Parathyroid adenoma (tissue), 2 donors: ENCODE measurements around the gene SLC9A9.

Source experiments
- H2AFZ ChIP-seq: fragments of 300-600 bp; sonication (generic); one replicate; pipeline ENCODE4 v1.7.0; 2017; ENCODE audit warnings: antibody characterized with exemption, mild to moderate bottlenecking
- H3K27ac ChIP-seq: fragments of 300-600 bp; sonication (generic); one replicate; pipeline ENCODE4 v1.7.0; 2017
- H3K27me3 ChIP-seq: fragments of 300-600 bp; sonication (generic); one replicate; pipeline ENCODE4 v1.7.0; 2017; ENCODE audit warnings: low read length; ENCODE audit not compliant: control insufficient read depth, insufficient read depth
- H3K36me3 ChIP-seq: fragments of 300-600 bp; sonication (generic); one replicate; pipeline ENCODE4 v1.7.0; 2017; ENCODE audit warnings: low read length; ENCODE audit not compliant: control insufficient read depth, insufficient read depth
- H3K4me1 ChIP-seq: fragments of 300-600 bp; sonication (generic); one replicate; pipeline ENCODE4 v1.7.0; 2017; ENCODE audit warnings: control low read depth
- H3K4me2 ChIP-seq: fragments of 300-600 bp; sonication (generic); one replicate; pipeline ENCODE4 v1.7.0; 2017; ENCODE audit warnings: low read length
- H3K4me3 ChIP-seq: fragments of 300-600 bp; sonication (generic); one replicate; pipeline ENCODE4 v1.7.0; 2017; ENCODE audit warnings: low read depth, low read length
- H3K79me2 ChIP-seq: fragments of 300-600 bp; sonication (generic); one replicate; pipeline ENCODE4 v1.7.0; 2017; ENCODE audit warnings: control low read depth
- H3K9ac ChIP-seq: fragments of 300-600 bp; sonication (generic); one replicate; pipeline ENCODE4 v1.7.0; 2017; ENCODE audit warnings: mild to moderate bottlenecking
- H3K9me3 ChIP-seq: fragments of 300-600 bp; sonication (generic); one replicate; pipeline ENCODE4 v1.7.0; 2017; ENCODE audit warnings: low read length; ENCODE audit not compliant: control insufficient read depth
- TF ChIP-seq, protein P1 (sequence below): fragments of 300-600 bp; sonication (generic); IDR thresholded peaks from one replicate; pipeline ENCODE4 v1.7.0; 2017; ENCODE audit warnings: antibody characterized with exemption, mild to moderate bottlenecking
- donor health status: primary hyperparathyroidism.

SLC9A9 gene

DNA sequence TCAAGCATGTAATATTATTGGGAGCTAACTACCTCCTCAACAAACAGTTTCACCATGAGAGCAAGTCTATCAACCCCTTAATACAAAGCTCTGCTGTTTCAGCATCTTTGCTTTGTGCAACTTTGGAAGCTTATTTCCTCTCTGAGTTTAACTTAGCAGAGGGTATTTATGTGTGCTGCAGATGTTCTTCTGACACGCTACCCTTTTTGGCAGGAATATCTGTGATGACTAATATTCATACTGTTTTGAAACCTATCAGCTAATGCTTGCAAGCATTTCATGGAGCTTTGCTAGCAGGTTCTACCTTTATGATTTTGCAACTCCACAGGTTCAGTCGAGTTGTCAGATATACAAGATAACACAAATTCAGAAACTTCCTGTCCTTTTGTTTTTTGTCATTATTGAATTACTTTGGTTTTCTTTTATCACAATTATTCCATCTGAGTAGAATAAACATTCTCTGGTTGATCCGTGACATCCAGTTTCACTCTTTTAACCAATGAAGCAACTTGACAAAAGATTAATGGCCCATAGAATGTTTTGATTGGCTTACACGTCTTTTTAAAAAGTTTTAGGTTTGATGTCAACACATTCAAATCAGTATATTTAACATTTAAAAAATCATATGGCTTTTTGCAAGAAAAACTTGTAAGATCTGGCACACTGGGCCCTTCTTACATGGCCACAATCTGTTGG, 1.7 kb upstream of the SLC9A9 start:
- Histone ChIP-seq H3K9ac (no peak overlapping the region), H3K4me3 (no peak overlapping the region), H2AFZ (no peak overlapping the region), H3K9me3 (no peaks in the 10 kb centered on the region), H3K4me1 (peaks cover 4% of the 10 kb centered on the region), H3K36me3 (no peaks in the 10 kb centered on the region), H3K4me2 (no peak overlapping the region), H3K27me3 (no peaks in the 10 kb centered on the region), H3K79me2 (no peaks in the 10 kb centered on the region), H3K27ac (no peak overlapping the region)
- TF ChIP-seq, protein P1, sequence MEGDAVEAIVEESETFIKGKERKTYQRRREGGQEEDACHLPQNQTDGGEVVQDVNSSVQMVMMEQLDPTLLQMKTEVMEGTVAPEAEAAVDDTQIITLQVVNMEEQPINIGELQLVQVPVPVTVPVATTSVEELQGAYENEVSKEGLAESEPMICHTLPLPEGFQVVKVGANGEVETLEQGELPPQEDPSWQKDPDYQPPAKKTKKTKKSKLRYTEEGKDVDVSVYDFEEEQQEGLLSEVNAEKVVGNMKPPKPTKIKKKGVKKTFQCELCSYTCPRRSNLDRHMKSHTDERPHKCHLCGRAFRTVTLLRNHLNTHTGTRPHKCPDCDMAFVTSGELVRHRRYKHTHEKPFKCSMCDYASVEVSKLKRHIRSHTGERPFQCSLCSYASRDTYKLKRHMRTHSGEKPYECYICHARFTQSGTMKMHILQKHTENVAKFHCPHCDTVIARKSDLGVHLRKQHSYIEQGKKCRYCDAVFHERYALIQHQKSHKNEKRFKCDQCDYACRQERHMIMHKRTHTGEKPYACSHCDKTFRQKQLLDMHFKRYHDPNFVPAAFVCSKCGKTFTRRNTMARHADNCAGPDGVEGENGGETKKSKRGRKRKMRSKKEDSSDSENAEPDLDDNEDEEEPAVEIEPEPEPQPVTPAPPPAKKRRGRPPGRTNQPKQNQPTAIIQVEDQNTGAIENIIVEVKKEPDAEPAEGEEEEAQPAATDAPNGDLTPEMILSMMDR = no peak

DNA sequence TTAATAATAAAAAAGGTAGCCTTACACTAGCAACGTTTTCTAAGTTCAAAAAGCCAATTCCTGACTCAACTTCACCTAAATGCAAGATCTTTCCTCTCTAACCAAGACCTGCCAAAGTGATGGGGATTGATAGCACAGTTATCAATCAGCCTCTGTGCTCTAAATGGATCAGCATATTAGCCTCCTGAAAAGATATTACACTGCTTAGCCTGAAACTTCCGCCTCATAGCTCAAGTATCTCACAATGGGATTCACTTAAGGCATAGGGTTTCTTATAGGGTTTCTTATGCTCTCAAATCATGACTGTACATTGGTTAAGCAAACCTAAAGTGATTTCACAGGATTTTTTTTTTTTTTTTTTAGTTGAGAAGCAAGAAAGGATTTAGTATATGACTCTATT, 436 bp upstream of the SLC9A9 start:
- no peak overlapping the region for H3K27ac ChIP-seq
- peak overlapping the region; percentile 53 for H2AFZ ChIP-seq
- no peaks in the 10 kb centered on the region for H3K9me3 ChIP-seq
- H3K4me1 ChIP-seq = peaks cover 4% of the 10 kb centered on the region
- TF ChIP-seq, protein P1 = no peak
- H3K9ac ChIP-seq = no peak overlapping the region
- no peaks in the 10 kb centered on the region for H3K79me2 ChIP-seq
- H3K4me3 ChIP-seq = peak overlapping the region; percentile 72
- H3K27me3 ChIP-seq = no peaks in the 10 kb centered on the region
- H3K36me3 ChIP-seq = no peaks in the 10 kb centered on the region
- peak overlapping the region; percentile 80 for H3K4me2 ChIP-seq

DNA sequence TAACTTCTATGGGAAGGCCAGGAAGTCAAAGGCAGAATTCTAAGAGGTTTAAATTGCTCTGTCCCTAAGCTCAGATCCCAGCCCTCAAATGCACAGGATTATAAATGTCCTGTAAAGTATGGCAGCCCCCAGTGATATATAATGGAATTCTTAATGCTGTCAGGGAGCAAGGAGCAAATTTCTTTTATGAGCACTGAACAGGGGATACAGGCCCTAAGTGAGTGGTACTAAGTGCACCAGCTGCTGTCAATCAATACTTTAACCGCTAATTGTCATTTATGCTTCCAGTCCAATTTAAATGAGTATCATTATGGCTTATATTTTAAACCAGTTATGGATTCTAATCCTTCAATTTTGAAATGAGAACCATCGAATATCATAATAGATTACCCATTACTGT, 4.7 kb downstream of the SLC9A9 start:
- Histone ChIP-seq H3K4me2 (no peak overlapping the region), H3K27me3 (no peaks in the 10 kb centered on the region), H3K4me3 (no peak overlapping the region), H3K27ac (no peak overlapping the region), H3K4me1 (peaks cover 2% of the 10 kb centered on the region), H2AFZ (no peak overlapping the region), H3K79me2 (no peaks in the 10 kb centered on the region), H3K36me3 (no peaks in the 10 kb centered on the region), H3K9me3 (no peaks in the 10 kb centered on the region), H3K9ac (no peak overlapping the region)
- TF ChIP-seq, protein P1 = no peak

DNA sequence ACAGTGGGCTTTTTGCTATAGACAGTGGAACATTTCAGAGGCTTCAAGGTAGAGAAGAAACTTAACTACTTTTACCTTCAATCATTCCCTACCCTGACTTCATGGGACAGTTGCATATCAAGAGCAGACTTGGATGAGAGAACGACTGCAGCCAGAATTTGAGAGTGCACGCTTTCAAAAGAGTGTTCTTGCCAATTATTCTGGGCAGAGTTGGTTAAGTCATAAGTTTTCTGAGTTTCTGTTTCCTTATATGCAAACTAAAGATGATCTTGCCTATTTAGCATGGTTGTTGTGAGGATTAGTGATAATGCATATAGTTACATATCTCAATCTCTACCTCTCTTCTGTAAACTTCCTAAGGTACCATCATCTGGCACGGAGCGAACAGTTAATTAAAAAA, 7.6 kb downstream of the SLC9A9 start:
- H3K4me3 ChIP-seq = no peak overlapping the region
- TF ChIP-seq, protein P1 = no peak
- H3K4me1 ChIP-seq = no peaks in the 10 kb centered on the region
- H3K27me3 ChIP-seq = no peaks in the 10 kb centered on the region
- no peaks in the 10 kb centered on the region for H3K36me3 ChIP-seq
- no peak overlapping the region for H2AFZ ChIP-seq
- no peak overlapping the region for H3K4me2 ChIP-seq
- H3K9ac ChIP-seq = no peak overlapping the region
- H3K27ac ChIP-seq = no peak overlapping the region
- H3K9me3 ChIP-seq = no peaks in the 10 kb centered on the region
- no peaks in the 10 kb centered on the region for H3K79me2 ChIP-seq

DNA sequence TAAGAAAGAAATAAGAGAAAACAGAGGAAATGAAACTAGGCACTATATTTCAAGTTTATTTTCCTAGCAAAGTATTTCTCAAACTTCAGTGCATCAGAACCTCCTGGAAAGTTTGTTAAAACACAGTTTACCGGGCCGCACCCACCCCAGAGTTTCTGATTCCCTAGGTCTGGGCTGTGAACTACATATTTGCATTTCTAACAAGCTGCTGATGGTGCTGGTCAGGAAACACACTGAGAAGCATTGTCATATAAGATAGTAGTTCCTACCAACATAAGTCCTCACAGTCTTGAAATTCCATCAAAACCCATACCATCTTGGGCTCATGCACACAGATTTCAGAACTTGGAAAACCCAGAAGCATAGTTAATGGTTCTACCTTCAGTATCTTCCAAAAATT, 8.3 kb downstream of the SLC9A9 start:
- Histone ChIP-seq H2AFZ (no peak overlapping the region), H3K79me2 (no peaks in the 10 kb centered on the region), H3K4me2 (no peak overlapping the region), H3K9ac (no peak overlapping the region), H3K27me3 (no peaks in the 10 kb centered on the region), H3K4me1 (no peaks in the 10 kb centered on the region), H3K4me3 (no peak overlapping the region), H3K27ac (no peak overlapping the region), H3K36me3 (no peaks in the 10 kb centered on the region), H3K9me3 (no peaks in the 10 kb centered on the region)
- TF ChIP-seq, protein P1 = no peak
